GM21360 (cell line): ENCODE data around the gene GNL1.
"Not testable (repeated sequence)": the region's sequence is repeated elsewhere in the genome, so short reads cannot be mapped to it uniquely, and the experiment has no call there.

Source experiments
- ATAC-seq: cut with Tn5 transposase; IDR thresholded peaks from one replicate; pipeline ENCODE4 v1.9.1; 2021; ENCODE audit warnings: mild to moderate bottlenecking, moderate library complexity; ENCODE audit not compliant: unreplicated experiment

The GNL1 gene, protein sequence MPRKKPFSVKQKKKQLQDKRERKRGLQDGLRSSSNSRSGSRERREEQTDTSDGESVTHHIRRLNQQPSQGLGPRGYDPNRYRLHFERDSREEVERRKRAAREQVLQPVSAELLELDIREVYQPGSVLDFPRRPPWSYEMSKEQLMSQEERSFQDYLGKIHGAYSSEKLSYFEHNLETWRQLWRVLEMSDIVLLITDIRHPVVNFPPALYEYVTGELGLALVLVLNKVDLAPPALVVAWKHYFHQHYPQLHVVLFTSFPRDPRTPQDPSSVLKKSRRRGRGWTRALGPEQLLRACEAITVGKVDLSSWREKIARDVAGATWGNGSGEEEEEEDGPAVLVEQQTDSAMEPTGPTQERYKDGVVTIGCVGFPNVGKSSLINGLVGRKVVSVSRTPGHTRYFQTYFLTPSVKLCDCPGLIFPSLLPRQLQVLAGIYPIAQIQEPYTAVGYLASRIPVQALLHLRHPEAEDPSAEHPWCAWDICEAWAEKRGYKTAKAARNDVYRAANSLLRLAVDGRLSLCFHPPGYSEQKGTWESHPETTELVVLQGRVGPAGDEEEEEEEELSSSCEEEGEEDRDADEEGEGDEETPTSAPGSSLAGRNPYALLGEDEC

DNA sequence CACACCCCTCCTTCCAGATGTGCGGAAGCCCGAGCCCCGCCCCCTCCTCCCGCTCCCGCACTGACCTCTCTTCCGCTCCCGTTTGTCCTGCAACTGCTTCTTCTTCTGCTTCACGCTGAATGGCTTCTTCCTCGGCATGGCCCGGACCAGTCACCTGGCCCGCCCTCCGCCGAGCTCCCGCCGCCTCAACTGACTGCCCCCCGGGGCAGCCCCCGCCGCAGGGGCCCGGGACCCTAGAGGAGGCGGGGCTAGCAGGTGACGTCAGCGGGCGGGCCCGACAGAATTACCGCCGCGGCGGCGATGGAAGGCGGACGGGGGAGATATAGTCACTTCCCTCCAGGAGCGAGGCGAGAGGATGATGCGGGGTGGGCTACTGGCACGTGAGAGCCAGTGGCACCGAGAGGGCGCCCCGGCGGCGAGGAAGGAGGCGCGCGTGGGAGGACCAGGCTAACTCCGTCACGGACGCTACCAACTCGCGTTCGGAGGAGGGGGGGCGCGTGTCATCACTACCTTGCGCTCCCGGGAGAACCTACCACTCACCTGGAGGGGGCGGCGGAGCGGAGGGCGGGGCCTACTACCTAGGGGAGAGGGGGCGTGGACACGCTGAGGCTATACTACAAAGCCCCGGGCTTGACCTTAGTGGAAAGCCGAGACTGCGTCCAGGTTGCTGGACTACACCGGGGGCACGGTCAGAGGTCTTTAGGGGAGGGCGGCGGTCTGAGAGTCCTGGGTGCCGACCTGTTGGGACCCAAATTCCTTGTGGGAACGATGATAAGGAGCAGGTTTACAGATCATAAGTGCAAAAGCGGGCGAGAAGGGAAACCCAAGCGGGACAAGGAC, at the start of gene GNL1:
Gene GNL1 (minus strand): TSS at position 424 of the 840 bp plus-strand sequence. CDS start 286 bp downstream, at position 138.
- ATAC-seq: peak; percentile 65

DNA sequence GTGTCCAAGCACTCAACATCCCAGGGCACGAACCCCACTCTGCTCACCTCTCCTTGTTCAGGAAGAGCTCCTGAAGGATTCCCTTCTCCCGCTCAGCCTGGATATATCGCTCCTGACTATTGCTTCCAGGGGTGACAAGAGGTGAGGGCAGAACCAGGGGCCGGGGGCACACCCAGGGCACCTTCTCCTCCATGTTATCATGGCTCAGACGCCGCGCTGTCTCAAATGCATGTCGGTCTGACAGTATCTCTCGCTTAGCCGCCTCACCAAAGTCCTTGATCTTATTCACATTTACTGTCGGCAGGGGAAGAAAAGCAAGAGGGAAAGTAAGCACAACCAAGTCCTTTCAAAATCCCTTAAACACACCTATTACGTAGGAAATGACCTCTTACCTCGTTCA, 47.7 kb upstream of the GNL1 start:
- ATAC-seq: no peak

DNA sequence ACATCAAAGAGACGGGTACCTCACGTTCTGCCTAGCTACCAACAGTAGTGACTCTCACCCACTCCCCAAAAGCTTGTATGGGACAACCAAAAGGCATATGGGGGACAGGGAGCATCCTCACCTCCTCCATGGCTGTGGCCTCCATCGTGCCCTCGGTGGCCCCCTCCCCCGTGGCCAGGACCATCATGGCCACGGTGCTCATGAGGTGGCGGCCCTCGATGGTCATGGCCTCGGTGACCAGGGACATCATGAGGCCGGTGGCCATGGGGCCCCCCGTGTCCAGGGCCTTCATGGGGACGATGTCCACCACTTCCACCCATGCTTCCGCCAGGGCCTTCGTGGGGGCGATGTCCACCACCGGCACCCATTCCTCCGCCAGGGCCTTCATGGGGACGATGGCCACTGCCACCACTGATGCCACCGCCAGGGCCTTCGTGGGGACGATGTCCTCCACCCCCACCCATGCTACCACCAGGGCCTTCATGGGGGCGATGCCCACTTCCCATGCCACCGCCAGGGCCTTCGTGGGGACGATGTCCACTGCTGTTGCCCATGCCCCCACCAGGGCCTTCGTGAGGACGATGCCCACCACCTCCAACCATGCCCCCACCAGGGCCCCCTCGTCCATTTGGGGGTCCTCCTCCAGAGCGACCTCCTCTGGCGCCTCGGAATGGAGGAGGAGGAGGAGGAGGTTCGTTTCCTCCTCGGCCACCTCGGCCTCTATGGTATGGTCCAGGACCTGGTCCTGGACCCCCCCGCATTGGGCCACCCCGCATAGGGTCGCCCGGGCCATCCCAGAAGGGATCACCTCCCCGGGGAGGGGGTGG, 45.7 kb upstream of the GNL1 start:
- ATAC-seq: no peak

DNA sequence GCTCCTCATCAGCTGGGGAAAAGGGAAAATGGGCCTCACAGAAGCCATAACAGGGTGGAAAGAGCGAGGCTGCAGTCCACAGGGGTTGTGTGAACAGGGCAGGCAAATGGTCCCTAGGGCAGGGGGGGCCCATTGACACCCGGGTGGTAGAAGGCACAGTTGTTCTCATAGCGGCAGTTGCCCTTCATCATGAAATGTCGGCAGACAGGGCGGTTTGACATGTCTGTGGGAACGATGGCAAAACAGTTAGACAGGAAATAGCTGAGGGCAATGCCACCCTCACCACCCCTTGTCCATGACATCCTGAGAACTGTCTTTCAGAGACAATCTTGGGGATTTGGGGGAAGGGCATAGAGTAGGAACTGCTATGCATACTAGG, 45.1 kb upstream of the GNL1 start:
- ATAC-seq: no peak

DNA sequence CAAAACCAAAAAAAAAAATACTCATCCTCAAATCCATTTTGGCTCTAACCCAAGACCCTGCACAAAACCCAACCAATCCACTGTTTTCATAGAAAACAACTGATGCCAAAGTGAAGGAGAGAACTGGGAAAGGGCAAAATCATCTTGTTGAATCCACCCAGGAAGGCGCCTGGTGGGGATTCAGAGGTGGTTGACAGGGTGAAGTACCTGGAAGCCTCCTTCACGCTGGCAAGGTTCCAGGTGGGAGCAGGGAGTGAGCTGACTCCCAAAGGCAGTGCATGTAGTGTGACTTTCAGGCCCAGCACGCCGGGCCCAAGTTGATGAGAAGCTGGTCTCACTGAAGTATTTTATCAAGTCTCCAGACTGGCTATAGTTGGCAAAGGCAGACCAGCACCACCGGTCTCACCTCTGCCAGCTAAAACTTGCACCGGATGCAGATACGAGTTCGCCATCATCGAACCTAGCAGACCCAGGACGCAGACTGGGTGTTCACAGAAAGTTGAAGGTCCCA, 44.2 kb upstream of the GNL1 start:
- no peak for ATAC-seq

DNA sequence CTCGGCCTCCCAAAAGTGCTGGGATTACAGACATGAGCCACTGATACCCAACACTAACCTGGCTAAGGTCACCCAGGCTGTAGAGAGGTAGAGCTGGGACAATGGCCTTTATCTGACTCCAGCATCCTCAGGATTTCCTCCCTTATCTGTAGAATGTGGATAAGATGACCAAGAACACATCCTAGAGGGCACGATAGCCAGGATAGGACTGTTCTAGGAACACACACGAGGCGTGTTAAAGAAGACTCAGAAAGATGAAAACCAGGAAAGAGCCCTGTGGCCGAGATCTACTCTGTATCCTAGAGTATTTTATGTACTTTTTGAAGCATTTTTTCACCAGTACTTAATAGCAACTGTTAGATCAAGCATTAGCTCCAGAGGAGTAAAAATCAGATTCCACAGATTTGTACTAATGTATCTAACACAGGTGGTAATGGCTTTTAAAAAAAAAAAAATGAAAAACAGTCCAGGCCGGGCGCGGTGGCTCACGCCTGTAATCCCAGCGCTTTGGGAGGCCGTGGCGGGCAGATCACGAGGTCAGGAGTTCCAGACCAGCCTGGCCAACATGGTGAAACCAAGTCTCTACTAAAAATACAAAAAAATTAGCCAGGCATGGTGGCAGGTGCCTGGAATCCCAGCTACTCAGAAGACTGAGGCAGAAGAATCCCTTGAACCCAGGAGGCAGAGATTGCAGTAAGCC, 43.5 kb upstream of the GNL1 start:
- ATAC-seq: no peak

DNA sequence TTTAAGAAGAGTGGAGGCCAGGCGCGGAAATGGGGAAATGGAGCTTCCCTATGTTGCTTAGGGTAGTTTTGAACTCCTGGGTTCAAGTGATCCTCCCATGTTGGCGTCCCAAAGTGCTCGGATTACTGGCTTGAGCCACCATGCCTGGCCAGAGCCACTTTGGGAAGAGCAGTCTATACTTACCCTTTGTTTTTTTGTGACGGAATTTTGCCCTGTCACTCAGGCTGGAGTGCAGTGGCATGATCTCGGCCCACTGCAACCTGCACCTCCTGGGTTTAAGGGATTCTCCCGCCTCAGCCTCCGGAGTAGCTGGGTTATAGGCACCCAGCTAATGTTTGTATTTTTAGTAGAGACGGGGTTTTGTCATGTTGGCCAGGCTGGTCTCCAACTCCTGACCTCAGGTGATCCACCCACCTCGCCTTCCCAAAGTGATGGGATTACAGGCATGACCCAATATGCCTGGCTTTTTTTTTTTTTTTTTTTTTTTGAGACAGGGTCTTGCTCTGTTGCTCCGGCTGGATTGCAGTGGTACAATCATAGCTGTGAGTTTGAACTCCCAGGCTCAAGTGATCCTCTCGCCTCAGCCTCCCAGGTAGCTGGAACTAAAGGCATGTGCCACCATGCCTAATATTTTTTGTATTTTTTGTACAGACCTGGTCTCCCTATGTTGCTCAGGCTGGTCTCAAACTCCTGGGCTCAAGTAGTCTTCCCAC, 42.8 kb upstream of the GNL1 start:
- no peak for ATAC-seq

DNA sequence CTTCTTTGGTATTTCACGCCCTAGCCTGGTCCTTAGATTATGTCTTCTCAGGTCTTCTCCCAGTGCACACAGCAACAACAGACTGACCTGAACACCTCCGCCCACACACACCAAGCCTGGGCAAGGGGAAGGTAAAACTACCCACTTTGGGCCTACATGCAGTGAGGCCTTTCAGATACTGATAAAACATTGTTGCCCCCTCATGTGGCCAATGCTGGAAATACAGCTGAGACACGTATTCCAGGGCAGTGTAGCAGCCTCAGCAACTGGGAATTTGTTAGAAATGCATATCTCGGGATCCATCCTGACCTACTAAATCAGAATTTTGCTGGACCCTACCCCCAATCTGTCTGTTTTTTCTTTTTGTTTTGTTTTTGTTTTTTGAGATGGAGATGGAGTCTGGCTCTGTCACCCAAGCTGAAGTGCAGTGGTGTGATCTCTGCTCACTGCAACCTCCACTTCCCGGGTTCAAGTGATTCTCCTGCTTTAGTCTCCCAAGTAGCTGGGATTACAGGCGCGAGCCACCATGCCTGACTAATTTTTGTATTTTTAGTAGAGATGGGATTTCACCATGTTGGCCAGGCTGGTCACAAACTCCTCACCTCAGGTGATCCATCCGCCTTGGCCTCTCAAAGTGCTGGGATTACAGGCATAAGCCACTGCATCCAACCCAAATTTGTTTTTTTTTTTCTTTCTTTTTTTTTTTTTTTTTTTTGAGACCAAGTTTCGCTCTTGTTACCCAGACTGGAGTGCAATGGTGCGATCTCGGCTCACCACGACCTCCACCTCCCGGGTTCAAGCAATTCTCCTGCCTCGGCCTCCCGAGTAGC, 41.2 kb upstream of the GNL1 start:
- not testable (repeated sequence) for ATAC-seq

DNA sequence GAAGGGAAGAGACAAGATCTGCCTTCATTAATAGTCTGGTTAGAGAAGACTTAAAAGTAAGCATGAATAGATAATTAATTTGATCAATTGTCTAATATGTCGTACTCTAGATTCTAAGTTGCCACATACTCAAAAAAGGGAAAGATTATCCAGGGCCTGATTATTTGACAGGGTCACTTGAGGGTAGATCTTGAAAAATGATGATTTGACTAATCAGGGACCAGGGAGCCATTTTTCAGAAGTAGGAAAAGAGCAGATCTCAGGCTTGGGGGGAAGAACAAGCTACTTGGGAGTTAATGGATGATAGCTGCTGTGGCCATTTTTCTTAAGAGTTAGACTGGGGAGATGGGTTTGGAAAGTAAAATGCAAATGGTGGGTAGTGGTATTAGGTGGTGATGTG, 36.0 kb upstream of the GNL1 start:
- ATAC-seq: no peak

DNA sequence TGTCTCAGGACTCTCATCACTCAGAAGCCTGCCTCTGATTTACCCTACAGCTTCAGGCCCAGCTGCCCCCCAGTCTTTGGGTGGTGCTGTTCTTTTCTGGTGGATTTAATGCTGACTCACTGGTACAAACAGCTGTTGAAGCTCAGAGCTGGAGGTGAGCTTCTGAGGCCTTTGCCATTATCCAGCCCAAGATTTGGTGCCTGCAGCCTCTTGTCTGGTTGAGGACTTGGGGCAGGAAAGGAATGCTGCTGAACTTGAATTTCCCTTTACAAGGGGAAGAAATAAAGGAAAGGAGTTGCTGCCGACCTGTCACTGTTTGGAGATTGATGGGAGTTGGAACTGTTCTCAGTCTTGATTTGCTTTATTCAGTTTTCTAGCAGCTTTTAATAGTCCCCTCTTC, 34.7 kb upstream of the GNL1 start:
- ATAC-seq: no peak

DNA sequence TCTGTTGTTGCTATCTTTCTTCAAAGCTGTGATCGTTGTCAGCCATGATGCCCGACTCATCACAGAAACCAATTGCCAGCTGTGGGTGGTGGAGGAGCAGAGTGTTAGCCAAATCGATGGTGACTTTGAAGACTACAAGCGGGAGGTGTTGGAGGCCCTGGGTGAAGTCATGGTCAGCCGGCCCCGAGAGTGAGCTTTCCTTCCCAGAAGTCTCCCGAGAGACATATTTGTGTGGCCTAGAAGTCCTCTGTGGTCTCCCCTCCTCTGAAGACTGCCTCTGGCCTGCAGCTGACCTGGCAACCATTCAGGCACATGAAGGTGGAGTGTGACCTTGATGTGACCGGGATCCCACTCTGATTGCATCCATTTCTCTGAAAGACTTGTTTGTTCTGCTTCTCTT, 34.2 kb upstream of the GNL1 start:
- no peak for ATAC-seq

DNA sequence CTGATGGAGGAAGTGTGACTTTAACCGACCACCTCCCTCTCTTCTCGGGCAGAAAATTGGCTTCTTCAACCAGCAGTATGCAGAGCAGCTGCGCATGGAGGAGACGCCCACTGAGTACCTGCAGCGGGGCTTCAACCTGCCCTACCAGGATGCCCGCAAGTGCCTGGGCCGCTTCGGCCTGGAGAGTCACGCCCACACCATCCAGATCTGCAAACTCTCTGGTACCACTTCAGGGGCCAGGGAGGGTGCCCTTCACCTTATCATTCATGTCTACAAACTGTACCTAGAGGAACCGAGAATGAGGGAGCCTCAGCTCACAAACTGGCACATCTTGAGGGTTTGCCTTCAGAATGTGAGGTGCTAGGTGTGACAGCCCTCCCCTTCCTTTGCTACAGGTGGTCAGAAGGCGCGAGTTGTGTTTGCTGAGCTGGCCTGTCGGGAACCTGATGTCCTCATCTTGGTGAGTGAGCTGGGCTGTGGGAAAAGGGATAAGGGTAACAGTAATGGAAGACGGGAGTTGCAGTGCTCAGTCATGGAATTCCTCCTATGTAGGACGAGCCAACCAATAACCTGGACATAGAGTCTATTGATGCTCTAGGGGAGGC, 33.6 kb upstream of the GNL1 start:
- no peak for ATAC-seq

DNA sequence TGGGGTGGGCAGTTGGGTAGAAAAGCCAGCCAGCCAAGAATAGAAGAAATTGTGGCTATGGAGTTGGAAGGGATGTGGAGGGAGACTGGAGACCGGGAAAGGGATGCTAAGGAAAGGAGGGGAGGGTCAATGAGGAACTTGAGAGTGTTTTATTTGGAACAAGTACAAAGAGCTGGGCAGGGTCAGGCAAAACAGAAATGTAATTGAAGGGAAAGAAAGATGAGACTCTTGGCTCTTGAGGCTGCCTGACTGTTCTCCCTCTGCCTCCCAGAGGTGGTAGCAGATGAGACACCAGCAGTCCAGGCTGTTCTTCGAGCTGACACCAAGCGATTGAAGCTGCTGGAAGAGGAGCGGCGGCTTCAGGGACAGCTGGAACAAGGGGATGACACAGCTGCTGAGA, 27.6 kb upstream of the GNL1 start:
- no peak for ATAC-seq

DNA sequence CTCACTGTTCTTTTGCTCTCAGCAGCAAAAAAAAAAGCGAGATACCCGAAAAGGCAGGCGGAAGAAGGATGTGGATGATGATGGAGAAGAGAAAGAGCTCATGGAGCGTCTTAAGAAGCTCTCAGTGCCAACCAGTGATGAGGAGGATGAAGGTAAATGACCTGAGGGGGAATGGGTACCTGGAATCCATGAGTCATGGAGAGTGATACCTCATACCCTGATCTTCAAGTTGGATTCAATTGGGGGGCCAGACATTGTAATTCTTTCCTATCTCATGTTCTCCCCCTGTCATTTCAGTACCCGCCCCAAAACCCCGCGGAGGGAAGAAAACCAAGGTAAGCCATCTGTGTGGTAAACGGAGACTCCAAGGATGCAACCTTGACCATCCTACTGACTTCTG, 21.8 kb upstream of the GNL1 start:
- ATAC-seq: no peak

DNA sequence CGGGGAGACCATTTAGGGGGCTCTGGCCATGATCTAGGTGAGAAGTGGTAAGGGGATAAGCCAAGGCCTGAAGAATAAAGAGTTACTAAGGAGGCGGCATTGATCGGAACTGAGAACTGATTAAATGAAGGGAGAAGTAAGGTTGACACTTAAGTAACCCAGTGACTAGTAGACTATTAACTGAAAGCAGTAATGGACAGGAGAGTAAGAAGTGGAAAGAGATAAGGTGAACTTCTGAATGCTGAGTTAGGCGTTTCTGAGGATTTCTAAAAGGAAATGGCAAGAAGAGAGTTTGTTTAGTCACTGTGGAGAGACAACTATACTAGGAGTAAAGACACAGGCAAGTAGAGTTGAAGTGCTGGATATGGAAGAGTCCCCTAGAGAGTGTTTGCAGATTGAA, 16.8 kb upstream of the GNL1 start:
- no peak for ATAC-seq

DNA sequence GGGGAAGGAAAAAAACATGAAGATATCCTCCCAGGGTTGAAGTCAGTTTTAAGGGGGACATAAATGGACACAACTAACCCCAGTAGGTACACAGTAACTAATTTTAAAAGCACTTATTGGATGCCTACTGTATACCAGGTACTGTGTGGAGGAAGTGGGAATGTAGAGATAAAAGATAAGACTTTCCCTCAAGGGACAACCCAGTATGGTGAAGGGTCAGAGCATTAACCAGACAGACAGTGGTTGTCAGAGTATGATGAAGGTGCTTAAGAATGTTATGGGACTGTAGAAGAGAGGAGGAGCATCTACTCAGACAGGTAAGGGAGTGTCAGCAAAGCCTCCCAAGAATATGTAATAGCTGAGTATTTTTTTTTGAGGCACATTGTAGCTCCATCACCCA, 15.9 kb upstream of the GNL1 start:
- no peak for ATAC-seq

DNA sequence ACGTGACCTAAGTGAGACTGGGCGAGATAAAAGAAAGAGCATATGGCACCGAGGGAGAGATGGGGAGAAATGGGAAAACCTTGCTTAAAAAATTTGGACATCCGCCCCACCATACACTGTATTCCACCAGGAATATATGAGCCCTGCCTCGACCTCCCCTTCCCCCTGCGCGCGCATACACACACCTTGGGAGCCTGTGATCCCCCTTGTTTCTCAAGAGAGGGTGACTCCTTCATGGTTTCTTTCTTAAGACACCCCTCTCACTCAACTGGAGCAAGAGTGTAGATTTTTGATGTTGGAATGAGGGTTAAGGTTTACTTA, 15.4 kb upstream of the GNL1 start:
- no peak for ATAC-seq

DNA sequence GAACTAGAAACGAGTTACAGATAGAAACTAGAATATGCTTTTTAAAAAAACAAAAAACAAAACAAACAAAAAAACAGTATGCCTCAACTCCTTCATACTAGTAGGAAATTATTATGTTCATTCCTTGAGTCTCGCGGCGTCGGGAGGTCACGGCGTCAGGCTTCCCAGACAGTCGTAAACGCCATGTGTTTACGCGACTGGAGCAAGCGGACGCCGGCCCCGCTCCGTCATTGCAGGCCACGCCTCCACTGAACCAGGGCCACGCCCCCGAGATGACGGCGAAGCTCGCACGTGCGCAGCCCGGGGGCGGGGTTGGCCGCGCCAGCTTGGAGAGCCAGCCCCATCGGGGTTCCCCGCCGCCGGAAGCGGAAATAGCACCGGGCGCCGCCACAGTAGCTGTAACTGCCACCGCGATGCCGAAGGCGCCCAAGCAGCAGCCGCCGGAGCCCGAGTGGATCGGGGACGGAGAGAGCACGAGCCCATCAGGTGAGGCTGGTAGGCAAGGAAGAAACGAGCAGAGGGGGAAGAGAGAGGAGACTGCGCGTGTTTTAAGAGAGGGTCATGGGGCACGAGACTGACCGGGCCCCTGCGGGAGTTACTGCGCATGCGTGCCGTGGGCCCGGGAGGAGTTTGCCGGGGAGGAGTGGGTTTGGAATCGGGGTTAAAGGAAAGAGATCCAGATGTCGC, 14.9 kb upstream of the GNL1 start, which contains the start of gene ABCF1:
Gene ABCF1 (plus strand): TSS at position 368 of the 687 bp plus-strand sequence. CDS start 46 bp downstream, at position 414.
- ATAC-seq: peak; percentile 82
